Measurements from ENCODE around the gene GDF10. TPM values are rescaled to one million over a fixed set of nuclear protein-coding genes. Genes with fewer than 3 reads are reported as not detected.

Gene GDF10
- total RNA-seq, 1 donor from 2014 or later, result 46.8 TPM

GRCh38 chr10:47357131-47357582, 57.2 kb downstream of the GDF10 start:
- H3K4me3 Mint-ChIP-seq, result no peak overlapping the region
- H3K36me3 Mint-ChIP-seq, result no peaks in the 10 kb centered on the region
- DNase-seq (ENCODE audit: extremely low spot score, unreplicated experiment), result no peak
- no peak for TF ChIP-seq CTCF (conservative IDR thresholded peaks at IDR 0.05)
- H3K27ac Mint-ChIP-seq, result no peak overlapping the region
- no peaks in the 10 kb centered on the region for H3K27me3 Mint-ChIP-seq
- H3K4me1 Mint-ChIP-seq (ENCODE audit: unreplicated experiment), result no peaks in the 10 kb centered on the region
- H3K9me3 Mint-ChIP-seq, result no peaks in the 10 kb centered on the region

- no peak overlapping the region for H3K4me3 Mint-ChIP-seq
- no peak overlapping the region for H3K27ac Mint-ChIP-seq
- H3K36me3 Mint-ChIP-seq, result no peaks in the 10 kb centered on the region
- H3K27me3 Mint-ChIP-seq, result no peaks in the 10 kb centered on the region
- no peak for DNase-seq (ENCODE audit: extremely low spot score, unreplicated experiment)
- H3K4me1 Mint-ChIP-seq (ENCODE audit: unreplicated experiment), result no peaks in the 10 kb centered on the region
- TF ChIP-seq CTCF (conservative IDR thresholded peaks at IDR 0.05), result no peak
- no peaks in the 10 kb centered on the region for H3K9me3 Mint-ChIP-seq
Observed at GRCh38 chr10:47357911-47358310, 57.9 kb downstream of the GDF10 start.

GRCh38 chr10:47358457-47358856, 58.5 kb downstream of the GDF10 start:
- no peaks in the 10 kb centered on the region for H3K9me3 Mint-ChIP-seq
- DNase-seq (ENCODE audit: extremely low spot score, unreplicated experiment), result no peak
- H3K4me3 Mint-ChIP-seq, result no peak overlapping the region
- no peaks in the 10 kb centered on the region for H3K36me3 Mint-ChIP-seq
- H3K27me3 Mint-ChIP-seq, result no peaks in the 10 kb centered on the region
- H3K4me1 Mint-ChIP-seq (ENCODE audit: unreplicated experiment), result no peaks in the 10 kb centered on the region
- H3K27ac Mint-ChIP-seq, result no peak overlapping the region
- TF ChIP-seq CTCF (conservative IDR thresholded peaks at IDR 0.05), result no peak

GRCh38 chr10:47359101-47359500, 59.1 kb downstream of the GDF10 start:
- Mint-ChIP-seq H3K4me1 (ENCODE audit: unreplicated experiment) (peaks cover 1% of the 10 kb centered on the region), H3K27ac (no peak overlapping the region), H3K36me3 (no peaks in the 10 kb centered on the region), H3K4me3 (no peak overlapping the region), H3K9me3 (no peaks in the 10 kb centered on the region), H3K27me3 (no peaks in the 10 kb centered on the region)
- no peak for TF ChIP-seq CTCF (conservative IDR thresholded peaks at IDR 0.05)
- DNase-seq (ENCODE audit: extremely low spot score, unreplicated experiment), result no peak

GRCh38 chr10:47359626-47360418, 59.8 kb downstream of the GDF10 start:
- Mint-ChIP-seq H3K4me3 (no peak overlapping the region), H3K36me3 (no peaks in the 10 kb centered on the region), H3K27me3 (no peaks in the 10 kb centered on the region), H3K4me1 (ENCODE audit: unreplicated experiment) (peaks cover 7% of the 10 kb centered on the region), H3K9me3 (no peaks in the 10 kb centered on the region), H3K27ac (no peak overlapping the region)
- DNase-seq (ENCODE audit: extremely low spot score, unreplicated experiment), result no peak
- no peak for TF ChIP-seq CTCF (conservative IDR thresholded peaks at IDR 0.05)

Measured in type B pancreatic cell (in vitro differentiated cells).